Dedifferentiated amniotic fluid mesenchymal stem cell (primary cell): ENCODE results near the gene TRAK1.
"Not testable (repeated sequence)": the region's sequence is repeated elsewhere in the genome, so short reads cannot be mapped to it uniquely, and the experiment has no call there.

Source experiments
- DNase-seq: peaks from one replicate; pipeline ENCODE4 v3.0.0-alpha.2; 2016; ENCODE audit errors: extremely low spot score

TRAK1 gene

DNA sequence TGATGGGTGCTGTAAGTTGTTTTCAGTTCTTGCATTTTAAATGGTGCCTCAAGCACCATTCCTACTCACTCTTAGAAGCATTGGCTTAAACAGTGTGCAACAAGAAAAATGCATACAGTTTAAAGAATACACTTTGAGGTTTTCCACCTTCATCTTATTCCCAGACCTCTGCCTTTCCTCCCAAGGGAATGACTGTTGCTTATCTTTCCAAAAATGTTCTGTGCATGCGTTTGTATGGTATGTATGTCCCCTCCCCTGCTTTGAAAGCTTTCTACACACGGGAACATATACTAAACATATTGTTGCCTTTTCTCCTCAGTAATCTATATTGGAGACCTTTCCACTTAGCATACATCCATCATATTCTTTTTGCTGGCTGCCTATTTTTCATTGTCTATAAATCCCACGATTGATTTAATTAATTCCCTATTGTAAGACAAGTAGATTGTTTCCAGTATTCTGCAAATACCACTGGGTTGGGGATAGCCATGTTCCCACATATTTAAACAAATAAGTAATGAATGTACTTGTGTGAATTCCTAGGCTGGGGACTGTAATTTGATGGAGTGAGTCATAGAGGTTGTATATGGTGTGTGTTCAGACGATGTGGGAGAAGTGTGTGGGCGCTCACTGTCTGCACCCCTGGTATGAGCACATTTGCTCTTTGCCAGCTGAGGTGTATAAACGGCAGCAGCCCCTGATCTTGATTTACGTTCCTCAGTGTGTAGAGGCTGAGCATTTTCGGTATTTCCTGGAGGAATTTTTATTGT lies 5.8 kb downstream of the TRAK1 start:
- no peak for DNase-seq

- DNase-seq: no peak
Observed at GRCh38 chr3:42097566-42097946, 6.4 kb downstream of the TRAK1 start.

DNA sequence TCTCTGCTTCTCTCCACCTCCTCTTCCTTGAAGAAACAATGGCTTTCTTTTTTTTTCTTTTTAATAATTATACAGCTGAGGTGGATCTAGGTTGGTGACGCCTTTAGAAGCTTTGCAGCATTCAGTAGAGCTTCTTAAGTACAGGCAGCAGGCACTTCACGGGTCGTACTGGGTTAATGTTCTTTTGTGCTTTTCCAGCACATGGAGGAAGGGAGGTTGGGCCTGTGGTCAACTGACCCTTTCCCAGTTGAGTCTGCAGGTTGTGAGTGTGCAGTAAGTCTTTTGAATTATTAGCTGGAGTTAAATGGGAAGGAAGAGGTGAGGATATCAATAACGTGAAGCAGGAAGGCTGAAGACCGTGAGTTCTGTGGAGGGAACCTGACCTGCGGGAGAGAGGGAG lies 7.0 kb downstream of the TRAK1 start:
- no peak for DNase-seq

DNA sequence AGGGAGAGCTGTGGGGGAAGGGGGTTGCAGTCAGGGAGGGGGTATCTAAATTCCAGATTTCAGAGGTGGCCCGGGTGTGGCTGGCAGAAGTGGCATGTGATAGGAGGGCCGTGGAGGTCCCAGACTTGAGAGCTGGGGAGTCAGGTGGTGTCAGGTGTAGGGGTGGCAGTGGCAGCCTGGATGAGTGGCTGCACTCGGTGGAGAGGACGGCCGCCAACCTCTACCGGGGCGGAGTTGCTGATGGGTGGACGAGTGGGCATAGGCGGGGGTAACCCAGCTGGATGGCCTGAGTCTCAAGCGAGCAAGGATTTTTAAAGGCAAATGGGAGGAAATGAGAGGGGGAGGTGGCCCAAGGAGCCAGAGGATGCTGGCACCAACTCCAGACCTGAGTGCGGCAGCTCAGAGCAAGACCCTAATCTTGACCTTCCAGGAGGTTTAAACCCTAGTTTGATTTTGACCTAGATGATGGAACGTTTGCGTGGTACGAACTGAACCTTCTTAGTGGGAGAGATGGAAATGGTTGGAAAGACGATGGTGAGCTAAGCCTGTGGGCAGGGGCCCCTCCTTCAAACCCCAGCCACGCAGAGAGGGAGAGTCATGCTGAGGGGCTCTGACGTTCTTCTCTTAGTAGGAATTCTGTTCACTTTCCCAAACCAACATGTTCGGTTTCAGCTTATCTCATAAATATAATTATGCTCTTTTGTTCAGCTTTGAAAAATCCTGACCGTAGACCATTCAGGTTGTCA lies 8.0 kb downstream of the TRAK1 start:
- DNase-seq: no peak

- no peak for DNase-seq
Observed at GRCh38 chr3:42101048-42101447, 9.9 kb downstream of the TRAK1 start.

GRCh38 chr3:42101481-42101880 lies 10.3 kb downstream of the TRAK1 start:
- no peak for DNase-seq

DNA sequence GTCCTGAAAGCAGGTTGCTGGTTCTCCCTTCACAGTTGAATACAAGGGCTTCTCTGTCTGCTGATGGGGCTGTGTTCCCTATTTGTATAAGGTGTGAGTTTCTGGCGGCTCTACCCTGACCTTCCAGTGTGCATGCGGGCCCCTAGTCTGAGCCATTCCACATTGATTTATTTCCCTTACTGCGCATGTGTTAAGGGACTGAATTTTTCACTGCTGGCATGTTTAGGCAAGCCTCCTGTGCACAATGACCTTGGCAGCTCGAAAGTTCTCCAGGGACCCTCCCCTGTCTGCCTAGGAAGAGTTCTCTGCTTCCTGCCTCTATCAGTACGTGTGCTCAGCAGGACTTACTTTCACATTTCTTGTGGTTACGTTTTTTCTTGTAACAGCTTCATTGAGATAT lies 11.4 kb downstream of the TRAK1 start:
- no peak for DNase-seq

DNA sequence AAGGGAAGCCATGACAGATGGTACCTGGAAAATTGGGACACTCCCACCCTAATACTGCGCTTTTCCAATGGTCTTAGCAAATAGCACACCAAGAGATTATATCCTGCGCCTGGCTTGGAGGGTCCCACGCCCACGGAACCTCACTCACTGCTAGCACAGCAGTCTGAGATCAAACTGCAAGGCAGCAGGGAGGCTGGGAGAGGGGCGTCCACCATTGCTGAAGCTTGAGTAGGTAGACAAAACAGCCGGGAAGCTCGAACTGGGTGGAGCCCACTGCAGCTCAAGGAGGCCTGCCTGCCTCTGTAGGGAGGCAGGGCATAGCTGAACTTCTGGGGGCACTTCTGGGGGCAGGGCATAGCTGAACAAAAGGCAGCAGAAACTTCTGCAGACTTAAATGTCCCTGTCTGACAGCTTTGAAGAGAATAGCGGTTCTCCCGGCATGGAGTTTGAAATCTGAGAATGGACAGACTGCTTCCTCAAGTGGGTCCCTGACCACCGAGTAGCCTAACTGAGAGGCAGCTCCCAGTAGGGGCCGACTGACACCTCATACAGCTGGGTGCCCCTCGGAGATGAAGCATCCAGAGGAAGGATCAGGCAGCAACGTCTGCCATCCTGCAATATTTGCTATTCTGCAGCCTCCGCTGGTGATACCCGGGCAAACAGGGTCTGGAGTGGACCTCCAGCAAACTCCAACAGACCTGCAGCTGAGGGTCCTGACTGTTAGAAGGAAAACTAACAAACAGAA lies 12.9 kb downstream of the TRAK1 start:
- DNase-seq: not testable (repeated sequence)

GRCh38 chr3:42105994-42106393 lies 14.8 kb downstream of the TRAK1 start:
- not testable (repeated sequence) for DNase-seq

GRCh38 chr3:42106646-42107045 lies 15.5 kb downstream of the TRAK1 start:
- no peak for DNase-seq

DNA sequence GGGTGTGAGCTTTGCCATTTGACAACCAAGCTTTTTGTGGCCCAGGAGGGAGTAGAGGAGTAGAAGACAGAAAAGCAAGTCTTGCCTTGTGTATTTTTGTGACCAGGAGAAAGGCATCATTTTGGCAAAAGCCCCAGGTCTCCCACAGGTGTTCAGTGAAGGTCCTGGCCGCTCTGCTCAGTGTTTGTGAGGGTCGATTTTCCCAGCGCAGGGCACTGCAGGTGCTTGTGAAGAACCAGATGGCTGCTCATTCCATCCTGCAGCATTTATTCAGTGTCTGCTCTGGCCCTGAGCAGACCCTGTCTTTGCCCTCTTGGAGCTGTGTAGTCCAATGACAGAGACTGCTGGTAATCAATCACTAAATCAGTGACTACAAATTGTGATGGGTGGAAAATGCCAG lies 19.5 kb downstream of the TRAK1 start:
- DNase-seq: no peak

DNA sequence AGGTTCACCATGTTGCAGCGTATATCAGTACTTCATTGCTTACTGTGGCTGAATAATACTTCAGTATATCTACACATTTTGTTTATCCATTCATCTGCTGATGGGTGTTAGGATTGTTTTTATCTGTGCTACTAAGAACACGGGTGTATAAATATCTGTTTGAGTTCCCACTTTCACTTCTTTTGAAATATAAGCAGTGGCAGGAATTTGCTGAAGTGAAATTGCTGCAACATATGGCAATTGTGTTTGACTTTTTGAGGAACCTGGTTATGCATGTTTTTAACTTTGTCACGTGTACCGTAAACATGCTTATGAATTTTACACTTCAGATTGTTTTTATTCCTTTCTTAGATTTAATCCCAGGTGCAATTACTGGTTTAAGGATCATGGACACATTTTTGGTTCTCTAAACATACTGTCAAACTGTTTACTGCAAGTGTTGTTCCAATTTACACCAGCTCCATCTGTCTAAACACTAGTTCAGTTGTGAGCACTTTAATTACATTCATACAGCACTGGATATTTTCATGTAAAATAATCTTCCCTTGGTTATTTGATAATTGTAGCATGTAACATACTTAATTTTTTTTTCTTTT lies 23.1 kb downstream of the TRAK1 start:
- DNase-seq: no peak

DNA sequence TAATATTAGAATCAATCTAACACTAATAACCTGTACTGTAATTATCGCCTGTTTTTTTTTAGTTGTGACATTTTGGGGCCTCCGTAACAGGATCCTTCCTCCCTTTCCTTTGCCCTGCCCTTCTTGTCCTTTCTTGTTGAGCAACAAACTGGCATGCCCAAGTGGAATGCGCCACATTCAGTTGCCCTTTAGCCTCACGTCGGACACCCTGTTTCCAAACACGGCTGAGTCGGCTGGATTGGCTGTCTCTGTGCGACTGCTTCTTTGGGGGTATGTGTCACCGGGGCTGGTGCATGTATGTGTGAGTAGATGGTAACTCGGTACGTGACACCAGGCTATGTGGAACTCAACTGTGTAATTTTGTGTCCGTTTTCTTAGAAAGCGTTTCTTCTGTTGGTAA lies 24.1 kb downstream of the TRAK1 start:
- DNase-seq: no peak

GRCh38 chr3:42115946-42116345 lies 24.8 kb downstream of the TRAK1 start:
- DNase-seq: no peak

- no peak for DNase-seq
Observed at GRCh38 chr3:42116466-42116865, 25.3 kb downstream of the TRAK1 start.

GRCh38 chr3:42117175-42118008 lies 26.2 kb downstream of the TRAK1 start:
- no peak for DNase-seq

- DNase-seq: no peak
Observed at GRCh38 chr3:42118762-42119361, 27.7 kb downstream of the TRAK1 start.

DNA sequence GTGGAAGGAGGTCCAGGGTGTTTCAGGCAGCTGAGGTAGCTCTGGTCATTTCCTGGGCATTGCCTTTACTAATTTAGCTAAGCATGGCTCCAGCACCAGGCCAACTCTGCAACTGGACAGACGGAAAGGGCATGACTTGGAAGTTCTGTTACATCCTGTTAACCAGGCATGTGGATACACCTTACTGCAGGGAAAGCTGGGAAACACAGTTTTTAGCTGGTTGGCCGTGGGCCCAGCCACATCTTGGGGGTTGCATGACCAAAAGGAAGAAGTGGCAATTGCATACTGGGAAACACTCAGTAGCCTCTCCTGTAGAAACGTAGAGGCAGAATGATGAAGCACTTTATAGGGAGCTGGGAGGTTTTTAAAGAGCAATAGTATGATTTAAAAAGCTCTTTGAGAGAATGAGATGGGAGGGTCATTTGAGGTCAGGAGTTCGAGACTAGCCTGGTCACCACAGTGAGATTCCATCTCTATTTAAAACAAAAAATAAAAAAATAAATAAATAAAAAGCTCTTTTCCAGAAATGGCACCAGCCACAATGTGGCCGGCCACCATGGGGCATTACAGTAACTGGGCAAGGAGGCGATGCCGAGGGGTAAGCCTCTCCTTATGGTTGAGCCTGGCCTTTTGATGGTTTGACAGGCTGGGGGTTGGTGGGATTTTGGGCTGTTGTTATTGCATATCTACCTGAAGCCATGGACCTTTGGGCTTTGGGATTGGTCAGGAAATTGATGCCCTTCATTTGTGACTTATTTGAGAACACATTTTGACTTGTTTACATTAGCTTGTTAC lies 28.6 kb downstream of the TRAK1 start:
- no peak for DNase-seq

DNA sequence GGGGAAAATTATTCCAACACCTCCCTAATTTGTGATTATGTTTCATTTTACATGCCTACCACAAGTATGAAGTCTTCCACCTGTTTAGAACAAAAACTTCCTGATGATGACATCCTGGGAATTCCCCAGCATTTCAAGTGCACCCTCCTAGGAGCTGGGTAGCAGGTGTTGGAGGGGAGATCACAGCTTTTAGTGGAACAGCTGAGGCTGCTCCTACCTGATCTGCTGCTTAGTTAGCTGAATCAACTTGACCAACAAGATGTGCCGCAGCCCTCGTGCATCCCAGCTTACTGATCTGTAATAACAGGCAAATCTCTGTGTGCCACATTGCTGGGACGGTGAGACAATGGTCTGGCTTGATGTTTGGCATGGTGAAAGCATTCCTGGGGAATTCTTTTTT lies 29.7 kb downstream of the TRAK1 start:
- DNase-seq: no peak
